Measurements from ENCODE around the gene LARGE1.

GRCh38 chr22:33524511-33525260 is 395.6 kb downstream of the LARGE1 start:
- TF ChIP-seq CTCF (IDR thresholded peaks at IDR 0.05) (no peak), POLR2A (IDR thresholded peaks at IDR 0.05) (no peak)
